ENCODE data around the gene LRRC61.

LRRC61 gene

GRCh38 chr7:150384406-150385301 is 61.5 kb downstream of the LRRC61 start:
- TF ChIP-seq ZNF174 (tag by site-specific recombination; IDR thresholded peaks at IDR 0.05) (no peak), ZNF660 (tag by site-specific recombination; IDR thresholded peaks at IDR 0.05) (no peak), ZNF37A (tag by site-specific recombination; IDR thresholded peaks at IDR 0.05) (no peak), ZNF48 (tag by site-specific recombination; IDR thresholded peaks at IDR 0.05) (no peak), ZNF639 (tag by site-specific recombination; IDR thresholded peaks at IDR 0.05) (no peak), ZSCAN4 (tag by site-specific recombination; IDR thresholded peaks at IDR 0.05) (no peak), ZSCAN16 (tag by site-specific recombination; IDR thresholded peaks at IDR 0.05) (no peak), ZNF138 (tag by site-specific recombination; IDR thresholded peaks at IDR 0.05; ENCODE audit: borderline replicate concordance) (no peak), ZNF514 (tag by site-specific recombination; IDR thresholded peaks at IDR 0.05) (no peak), YY1 (tag by site-specific recombination; IDR thresholded peaks at IDR 0.05) (no peak), ZNF785 (tag by site-specific recombination; IDR thresholded peaks at IDR 0.05) (no peak), ZNF140 (tag by site-specific recombination; IDR thresholded peaks at IDR 0.05) (no peak)
- TF ChIP-seq, protein P1, sequence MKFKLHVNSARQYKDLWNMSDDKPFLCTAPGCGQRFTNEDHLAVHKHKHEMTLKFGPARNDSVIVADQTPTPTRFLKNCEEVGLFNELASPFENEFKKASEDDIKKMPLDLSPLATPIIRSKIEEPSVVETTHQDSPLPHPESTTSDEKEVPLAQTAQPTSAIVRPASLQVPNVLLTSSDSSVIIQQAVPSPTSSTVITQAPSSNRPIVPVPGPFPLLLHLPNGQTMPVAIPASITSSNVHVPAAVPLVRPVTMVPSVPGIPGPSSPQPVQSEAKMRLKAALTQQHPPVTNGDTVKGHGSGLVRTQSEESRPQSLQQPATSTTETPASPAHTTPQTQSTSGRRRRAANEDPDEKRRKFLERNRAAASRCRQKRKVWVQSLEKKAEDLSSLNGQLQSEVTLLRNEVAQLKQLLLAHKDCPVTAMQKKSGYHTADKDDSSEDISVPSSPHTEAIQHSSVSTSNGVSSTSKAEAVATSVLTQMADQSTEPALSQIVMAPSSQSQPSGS (tag by site-specific recombination; IDR thresholded peaks at IDR 0.05; ENCODE audit: low read depth): no peak
- TF ChIP-seq, protein P2, sequence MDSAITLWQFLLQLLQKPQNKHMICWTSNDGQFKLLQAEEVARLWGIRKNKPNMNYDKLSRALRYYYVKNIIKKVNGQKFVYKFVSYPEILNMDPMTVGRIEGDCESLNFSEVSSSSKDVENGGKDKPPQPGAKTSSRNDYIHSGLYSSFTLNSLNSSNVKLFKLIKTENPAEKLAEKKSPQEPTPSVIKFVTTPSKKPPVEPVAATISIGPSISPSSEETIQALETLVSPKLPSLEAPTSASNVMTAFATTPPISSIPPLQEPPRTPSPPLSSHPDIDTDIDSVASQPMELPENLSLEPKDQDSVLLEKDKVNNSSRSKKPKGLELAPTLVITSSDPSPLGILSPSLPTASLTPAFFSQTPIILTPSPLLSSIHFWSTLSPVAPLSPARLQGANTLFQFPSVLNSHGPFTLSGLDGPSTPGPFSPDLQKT (IDR thresholded peaks at IDR 0.05; ENCODE audit: borderline replicate concordance, low read depth, low read length): no peak
- TF ChIP-seq, protein P3, sequence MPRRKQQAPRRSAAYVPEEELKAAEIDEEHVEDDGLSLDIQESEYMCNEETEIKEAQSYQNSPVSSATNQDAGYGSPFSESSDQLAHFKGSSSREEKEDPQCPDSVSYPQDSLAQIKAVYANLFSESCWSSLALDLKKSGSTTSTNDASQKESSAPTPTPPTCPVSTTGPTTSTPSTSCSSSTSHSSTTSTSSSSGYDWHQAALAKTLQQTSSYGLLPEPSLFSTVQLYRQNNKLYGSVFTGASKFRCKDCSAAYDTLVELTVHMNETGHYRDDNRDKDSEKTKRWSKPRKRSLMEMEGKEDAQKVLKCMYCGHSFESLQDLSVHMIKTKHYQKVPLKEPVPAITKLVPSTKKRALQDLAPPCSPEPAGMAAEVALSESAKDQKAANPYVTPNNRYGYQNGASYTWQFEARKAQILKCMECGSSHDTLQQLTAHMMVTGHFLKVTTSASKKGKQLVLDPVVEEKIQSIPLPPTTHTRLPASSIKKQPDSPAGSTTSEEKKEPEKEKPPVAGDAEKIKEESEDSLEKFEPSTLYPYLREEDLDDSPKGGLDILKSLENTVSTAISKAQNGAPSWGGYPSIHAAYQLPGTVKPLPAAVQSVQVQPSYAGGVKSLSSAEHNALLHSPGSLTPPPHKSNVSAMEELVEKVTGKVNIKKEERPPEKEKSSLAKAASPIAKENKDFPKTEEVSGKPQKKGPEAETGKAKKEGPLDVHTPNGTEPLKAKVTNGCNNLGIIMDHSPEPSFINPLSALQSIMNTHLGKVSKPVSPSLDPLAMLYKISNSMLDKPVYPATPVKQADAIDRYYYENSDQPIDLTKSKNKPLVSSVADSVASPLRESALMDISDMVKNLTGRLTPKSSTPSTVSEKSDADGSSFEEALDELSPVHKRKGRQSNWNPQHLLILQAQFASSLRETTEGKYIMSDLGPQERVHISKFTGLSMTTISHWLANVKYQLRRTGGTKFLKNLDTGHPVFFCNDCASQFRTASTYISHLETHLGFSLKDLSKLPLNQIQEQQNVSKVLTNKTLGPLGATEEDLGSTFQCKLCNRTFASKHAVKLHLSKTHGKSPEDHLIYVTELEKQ (tag by site-specific recombination; IDR thresholded peaks at IDR 0.05; ENCODE audit: borderline replicate concordance): no peak
- Histone ChIP-seq H3K36me3 (ENCODE audit: control insufficient read depth in 2 of 2, insufficient read depth in 1 of 2, low read length in 2 of 2) (peaks cover 0 to 17% of the 10 kb centered on the region in 2 experiments; a peak in 1 of 3 replicates), H3K4me3 (ENCODE audit: low read depth, low read length) (no peak overlapping the region), H3K4me1 (ENCODE audit: control insufficient read depth, insufficient read depth, low read length) (no peaks in the 10 kb centered on the region), H3K9me3 (ENCODE audit: control insufficient read depth, insufficient read depth, low read depth, low read length) (no peaks in the 10 kb centered on the region), H3K27ac (ENCODE audit: extremely low read depth, low read depth, low read length) (no peak overlapping the region)
- ChIA-PET CTCF (interaction anchor here (0.6 kb wide), 1 partner anchor 37 kb away, joined by 3 read pairs; no protein-coding TSS in a partner anchor), POLR2A (interaction anchor here (1.3 kb wide), 1 partner anchor 16 kb away, joined by 4 read pairs; the partner anchor contains the start of gene REPIN1)
